K562 (cell line): ENCODE data around the gene CNOT6L. TPM values are rescaled to one million over a fixed set of nuclear protein-coding genes. Genes with fewer than 3 reads are reported as not detected.
A peak's percentile ranks its signal among the peaks of the same experiment; 100 is the strongest.

Source experiments
- ATF7 ChIP-seq: fragments of 450-650 bp; IDR thresholded peaks from 2 replicates; pipeline ENCODE4 v1.7.1; 2014; ENCODE audit warnings: mild to moderate bottlenecking, moderate library complexity
- CHD1 ChIP-seq: fragments of 200-600 bp; sonication (generic); IDR thresholded peaks from one replicate; pipeline ENCODE4 v1.6.1; 2012; ENCODE audit warnings: mild to moderate bottlenecking, moderate library complexity, low read length, inconsistent platforms
- CHD2 ChIP-seq: IDR thresholded peaks from 2 replicates; pipeline ENCODE4 v1.6.1; 2011; ENCODE audit warnings: low read depth, low read length
- CREB3L1 ChIP-seq: fragments of 450-650 bp; IDR thresholded peaks from 2 replicates; pipeline ENCODE4 v1.6.1; 2014; ENCODE audit warnings: low read depth, mild to moderate bottlenecking, moderate library complexity, borderline replicate concordance
- EP400 ChIP-seq: fragments of 450-650 bp; IDR thresholded peaks from 2 replicates; pipeline ENCODE4 v1.6.1; 2017; ENCODE audit warnings: antibody characterized with exemption, mild to moderate bottlenecking, moderate library complexity
- JUND ChIP-seq, 2 experiments: IDR thresholded peaks; 2 replicates in 1 of 2; 3 replicates in 1 of 2; pipeline ENCODE4 v1.6.1; 2011; ENCODE audit warnings: borderline replicate concordance in 2 of 2, low read depth in 2 of 2, low read length in 2 of 2, improper control_type of control experiment in 1 of 2, missing biosample characterization in 1 of 2, missing genetic modification characterization in 1 of 2, missing genetic modification reagents in 1 of 2
- MYBL2 ChIP-seq, 2 experiments: fragments of 450-650 bp in 1 of 2; sonication (generic) in 1 of 2; formaldehyde crosslinking in 1 of 2; IDR thresholded peaks; 2 replicates each; pipeline versions ENCODE4 v1.6.1 to v1.8.1; 2017 to 2022; ENCODE audit warnings: borderline replicate concordance in 1 of 2, inconsistent platforms in 1 of 2, low read depth in 1 of 2, mild to moderate bottlenecking in 1 of 2, missing genetic modification reagents in 1 of 2, moderate library complexity in 1 of 2
- SRF ChIP-seq, 2 experiments: fragments of 250-450, 450-650 bp in 1 of 2; sonication (Bioruptor Pico) in 1 of 2; sonication (generic) in 1 of 2; formaldehyde crosslinking; IDR thresholded peaks; 2 replicates each; pipeline versions ENCODE4 v1.5.0 to v1.5.1; 2020 to 2022; ENCODE audit warnings: mild to moderate bottlenecking in 1 of 2, missing genetic modification reagents in 1 of 2
- TSC22D4 ChIP-seq: fragments of 450-650 bp; IDR thresholded peaks from 2 replicates; pipeline ENCODE4 v1.6.1; 2016; ENCODE audit warnings: missing genetic modification characterization, missing biosample characterization, control low read depth
- ZFP36 ChIP-seq: fragments of 150-350 bp; IDR thresholded peaks from 2 replicates; pipeline ENCODE4 v1.6.1; 2018; ENCODE audit warnings: low read length, low read depth; ENCODE audit not compliant: partially characterized antibody
- polyA plus RNA-seq, 8 experiments: library from polyadenylated mRNA; depleted of rRNA in 4 of 8; stranded (reverse) in 5 of 8; unstranded in 3 of 8; fragments of >200 nt; fragmentation: Nextera tagmentation in 2 of 8; fragmentation: Illumina TruSeq in 1 of 8; extraction: Ambion mirVana in 2 of 8; extraction: Trizol in 1 of 8; gene quantifications; 2 replicates each; pipeline versions ENCODE4 v1.2.1 to v1.2.3, GENCODE V29; 2011 to 2014; ENCODE audit warnings: inconsistent platforms in 1 of 8, missing spikeins in 1 of 8
- total RNA-seq, 7 experiments: library from RNA; depleted of rRNA in 6 of 7; stranded (reverse); fragments of >200 nt in 6 of 7; fragmentation: Illumina TruSeq in 2 of 7; extraction: Trizol in 2 of 7; gene quantifications; 2 replicates each; pipeline versions ENCODE4 v1.2.1 to v1.2.3, GENCODE V29; 2011 to 2021; ENCODE audit warnings: low replicate concordance in 1 of 7
- TF ChIP-seq, protein P1 (sequence below): fragments of 450-650 bp; IDR thresholded peaks from 2 replicates; pipeline ENCODE4 v1.6.1; 2016; ENCODE audit warnings: missing biosample characterization, missing genetic modification characterization
- TF ChIP-seq, protein P2 (sequence below): fragments of 450-650 bp; IDR thresholded peaks from 2 replicates; pipeline ENCODE4 v1.6.1; 2016; ENCODE audit warnings: antibody characterized with exemption
- TF ChIP-seq, protein P3 (sequence below): fragments of 250-450 bp; sonication (Bioruptor Pico); IDR thresholded peaks from 2 replicates; pipeline ENCODE4 v1.8.0; 2022; ENCODE audit warnings: inconsistent platforms
- TF ChIP-seq, protein P4 (sequence below): fragments of 450-650 bp; IDR thresholded peaks from 2 replicates; pipeline ENCODE4 v1.6.1; 2018; ENCODE audit not compliant: partially characterized antibody
- TF ChIP-seq, protein P5 (sequence below), 2 experiments: fragments of 450-650 bp in 1 of 2; sonication (generic) in 1 of 2; formaldehyde crosslinking in 1 of 2; IDR thresholded peaks in 1 of 2; conservative IDR thresholded peaks in 1 of 2; 2 replicates each; pipeline versions ENCODE4 v1.6.1 to v1.8.1; 2016 to 2023; ENCODE audit warnings: mild to moderate bottlenecking in 2 of 2, moderate library complexity in 2 of 2, inconsistent platforms in 1 of 2, missing genetic modification reagents in 1 of 2

CNOT6L gene
- total and polyA plus RNA-seq, 9 of the 15 experiments (the other 6 are each of a cell fraction or from before 2014, with no cell fraction given): 3.7 to 27.9 (median 6.5) TPM

DNA sequence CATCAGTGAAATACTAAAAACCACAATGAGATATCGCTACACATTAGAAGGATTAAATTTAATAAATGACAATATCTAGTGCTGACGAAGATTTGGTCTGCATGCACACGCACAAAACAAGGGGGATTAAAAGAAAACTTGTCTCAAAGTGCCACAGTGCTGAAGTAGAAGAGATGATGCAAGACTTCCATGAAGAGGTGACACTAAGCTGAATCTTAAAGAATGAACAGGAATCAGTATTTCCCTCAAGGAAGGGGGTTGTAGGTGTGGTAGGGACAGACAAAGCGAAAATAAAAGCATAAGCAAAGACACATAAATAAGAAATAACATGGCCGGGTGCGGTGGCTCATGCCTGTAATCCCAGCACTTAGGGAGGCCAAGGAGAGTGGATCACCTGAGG is 33.5 kb downstream of the CNOT6L start (continued):
- TF ChIP-seq, protein P1, sequence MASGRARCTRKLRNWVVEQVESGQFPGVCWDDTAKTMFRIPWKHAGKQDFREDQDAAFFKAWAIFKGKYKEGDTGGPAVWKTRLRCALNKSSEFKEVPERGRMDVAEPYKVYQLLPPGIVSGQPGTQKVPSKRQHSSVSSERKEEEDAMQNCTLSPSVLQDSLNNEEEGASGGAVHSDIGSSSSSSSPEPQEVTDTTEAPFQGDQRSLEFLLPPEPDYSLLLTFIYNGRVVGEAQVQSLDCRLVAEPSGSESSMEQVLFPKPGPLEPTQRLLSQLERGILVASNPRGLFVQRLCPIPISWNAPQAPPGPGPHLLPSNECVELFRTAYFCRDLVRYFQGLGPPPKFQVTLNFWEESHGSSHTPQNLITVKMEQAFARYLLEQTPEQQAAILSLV (tag): peak; percentile 72; the same call in 1 of the 2 replicates
- TF ChIP-seq ZFP36 (no peak), CHD1 (no peak), EP400 (0 out of 2 replicates have a peak, but pooled peaks have one; percentile 25), MYBL2 (IDR thresholded peaks at IDR 0.05; ENCODE audit: low read depth) (no peak), MYBL2 (CRISPR knock-in tag; IDR thresholded peaks at IDR 0.05; ENCODE audit: borderline replicate concordance) (no peak), SRF (CRISPR knock-in tag; IDR thresholded peaks at IDR 0.05) (no peak), JUND (IDR thresholded peaks at IDR 0.05; ENCODE audit: borderline replicate concordance, low read depth, low read length) (peak; percentile 52; the same call in 1 of the 2 replicates), JUND (tag; IDR thresholded peaks at IDR 0.05; ENCODE audit: borderline replicate concordance, low read depth, low read length) (no peak), CREB3L1 (no peak), CHD2 (no peak), TSC22D4 (tag) (no peak), ATF7 (peak; percentile 61; the same call in 1 of the 2 replicates)
- TF ChIP-seq, protein P2, sequence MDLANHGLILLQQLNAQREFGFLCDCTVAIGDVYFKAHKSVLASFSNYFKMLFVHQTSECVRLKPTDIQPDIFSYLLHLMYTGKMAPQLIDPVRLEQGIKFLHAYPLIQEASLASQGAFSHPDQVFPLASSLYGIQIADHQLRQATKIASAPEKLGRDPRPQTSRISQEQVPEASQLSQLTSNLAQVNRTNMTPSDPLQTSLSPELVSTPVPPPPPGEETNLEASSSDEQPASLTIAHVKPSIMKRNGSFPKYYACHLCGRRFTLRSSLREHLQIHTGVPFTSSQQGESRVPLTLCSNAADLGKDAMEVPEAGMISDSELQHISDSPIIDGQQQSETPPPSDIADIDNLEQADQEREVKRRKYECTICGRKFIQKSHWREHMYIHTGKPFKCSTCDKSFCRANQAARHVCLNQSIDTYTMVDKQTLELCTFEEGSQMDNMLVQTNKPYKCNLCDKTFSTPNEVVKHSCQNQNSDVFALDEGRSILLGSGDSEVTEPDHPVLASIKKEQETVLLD: no peak
- TF ChIP-seq, protein P3, sequence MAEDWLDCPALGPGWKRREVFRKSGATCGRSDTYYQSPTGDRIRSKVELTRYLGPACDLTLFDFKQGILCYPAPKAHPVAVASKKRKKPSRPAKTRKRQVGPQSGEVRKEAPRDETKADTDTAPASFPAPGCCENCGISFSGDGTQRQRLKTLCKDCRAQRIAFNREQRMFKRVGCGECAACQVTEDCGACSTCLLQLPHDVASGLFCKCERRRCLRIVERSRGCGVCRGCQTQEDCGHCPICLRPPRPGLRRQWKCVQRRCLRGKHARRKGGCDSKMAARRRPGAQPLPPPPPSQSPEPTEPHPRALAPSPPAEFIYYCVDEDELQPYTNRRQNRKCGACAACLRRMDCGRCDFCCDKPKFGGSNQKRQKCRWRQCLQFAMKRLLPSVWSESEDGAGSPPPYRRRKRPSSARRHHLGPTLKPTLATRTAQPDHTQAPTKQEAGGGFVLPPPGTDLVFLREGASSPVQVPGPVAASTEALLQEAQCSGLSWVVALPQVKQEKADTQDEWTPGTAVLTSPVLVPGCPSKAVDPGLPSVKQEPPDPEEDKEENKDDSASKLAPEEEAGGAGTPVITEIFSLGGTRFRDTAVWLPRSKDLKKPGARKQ (CRISPR knock-in tag): peak; percentile 43; the same call in 1 of the 2 replicates
- TF ChIP-seq, protein P4, sequence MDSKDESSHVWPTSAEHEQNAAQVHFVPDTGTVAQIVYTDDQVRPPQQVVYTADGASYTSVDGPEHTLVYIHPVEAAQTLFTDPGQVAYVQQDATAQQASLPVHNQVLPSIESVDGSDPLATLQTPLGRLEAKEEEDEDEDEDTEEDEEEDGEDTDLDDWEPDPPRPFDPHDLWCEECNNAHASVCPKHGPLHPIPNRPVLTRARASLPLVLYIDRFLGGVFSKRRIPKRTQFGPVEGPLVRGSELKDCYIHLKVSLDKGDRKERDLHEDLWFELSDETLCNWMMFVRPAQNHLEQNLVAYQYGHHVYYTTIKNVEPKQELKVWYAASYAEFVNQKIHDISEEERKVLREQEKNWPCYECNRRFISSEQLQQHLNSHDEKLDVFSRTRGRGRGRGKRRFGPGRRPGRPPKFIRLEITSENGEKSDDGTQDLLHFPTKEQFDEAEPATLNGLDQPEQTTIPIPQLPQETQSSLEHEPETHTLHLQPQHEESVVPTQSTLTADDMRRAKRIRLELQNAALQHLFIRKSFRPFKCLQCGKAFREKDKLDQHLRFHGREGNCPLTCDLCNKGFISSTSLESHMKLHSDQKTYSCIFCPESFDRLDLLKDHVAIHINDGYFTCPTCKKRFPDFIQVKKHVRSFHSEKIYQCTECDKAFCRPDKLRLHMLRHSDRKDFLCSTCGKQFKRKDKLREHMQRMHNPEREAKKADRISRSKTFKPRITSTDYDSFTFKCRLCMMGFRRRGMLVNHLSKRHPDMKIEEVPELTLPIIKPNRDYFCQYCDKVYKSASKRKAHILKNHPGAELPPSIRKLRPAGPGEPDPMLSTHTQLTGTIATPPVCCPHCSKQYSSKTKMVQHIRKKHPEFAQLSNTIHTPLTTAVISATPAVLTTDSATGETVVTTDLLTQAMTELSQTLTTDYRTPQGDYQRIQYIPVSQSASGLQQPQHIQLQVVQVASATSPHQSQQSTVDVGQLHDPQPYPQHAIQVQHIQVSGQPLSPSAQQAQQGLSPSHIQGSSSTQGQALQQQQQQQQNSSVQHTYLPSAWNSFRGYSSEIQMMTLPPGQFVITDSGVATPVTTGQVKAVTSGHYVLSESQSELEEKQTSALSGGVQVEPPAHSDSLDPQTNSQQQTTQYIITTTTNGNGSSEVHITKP: no peak
- TF ChIP-seq, protein P5, sequence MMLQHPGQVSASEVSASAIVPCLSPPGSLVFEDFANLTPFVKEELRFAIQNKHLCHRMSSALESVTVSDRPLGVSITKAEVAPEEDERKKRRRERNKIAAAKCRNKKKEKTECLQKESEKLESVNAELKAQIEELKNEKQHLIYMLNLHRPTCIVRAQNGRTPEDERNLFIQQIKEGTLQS (IDR thresholded peaks at IDR 0.05): peak; percentile 94
- TF ChIP-seq, protein P5 (CRISPR knock-in tag; conservative IDR thresholded peaks at IDR 0.05): no peak
